Body of pancreas (tissue), 4 donors: Measurements from ENCODE around the gene FAM98C. TPM values are rescaled to one million over a fixed set of nuclear protein-coding genes. Genes with fewer than 3 reads are reported as not detected.

Experiments
- ATAC-seq: fragments of 150-250 bp; one replicate; pipeline ENCODE4 v1.9.1; 2016
- DNase-seq, 4 donors: peaks; one replicate each; pipeline ENCODE4 v3.0.0-alpha.2; 2019
- H3K27ac ChIP-seq, 4 donors: fragments of 200-600 bp; sonication (generic); 1 replicate in 3 of 4; 2 replicates in 1 of 4; pipeline versions ENCODE4 v1.5.1 to v1.6.1; 2016 to 2019; ENCODE audit warnings: mild to moderate bottlenecking in 1 of 4, mixed read lengths in 1 of 4, moderate library complexity in 1 of 4
- H3K27me3 ChIP-seq, 2 donors: fragments of 200-600 bp; sonication (generic); one replicate each; pipeline ENCODE4 v1.6.0; 2016; ENCODE audit warnings: mild to moderate bottlenecking in 1 of 2
- H3K36me3 ChIP-seq, 2 donors: fragments of 200-600 bp; sonication (generic); replicated peaks in 1 of 2; 2 replicates each; pipeline ENCODE4 v1.5.1; 2016; ENCODE audit warnings: low read depth in 2 of 2; ENCODE audit not compliant: insufficient read depth in 1 of 2
- H3K4me1 ChIP-seq: fragments of 200-600 bp; sonication (generic); one replicate; pipeline ENCODE4 v1.6.0; 2016
- H3K4me3 ChIP-seq, 2 donors: fragments of 200-600 bp; sonication (generic); 1 replicate in 1 of 2; 2 replicates in 1 of 2; pipeline ENCODE4 v1.5.1; 2016 to 2019
- H3K9me3 ChIP-seq, 3 donors: fragments of 200-600 bp; sonication (generic); 1 replicate in 2 of 3; 2 replicates in 1 of 3; pipeline ENCODE4 v1.5.1; 2016
- CTCF ChIP-seq, 7 experiments: fragments of 450-650 bp in 4 of 7; fragments of 200-600 bp in 3 of 7; sonication (generic) in 3 of 7; IDR thresholded peaks; one replicate each; pipeline ENCODE4 v1.5.1; 2016 to 2019; ENCODE audit warnings: antibody characterized with exemption in 7 of 7
- POLR2A ChIP-seq, 3 donors: fragments of 450-650 bp; IDR thresholded peaks; one replicate each; pipeline ENCODE4 v1.6.1; 2016; ENCODE audit warnings: antibody characterized with exemption in 3 of 3, mild to moderate bottlenecking in 2 of 3
- WGBS, 2 donors: methylation state at CpG; one replicate each; pipeline ENCODE4 v1.1.5; 2017; 5-methylcytosine and 5-hydroxymethylcytosine counted together
- intact Hi-C: fragments of 100-400 bp; cut with DNase I; formaldehyde crosslinking; loops from one replicate; pipeline ENCODE4 v1.15.1; 2023
- total RNA-seq, 2 donors: library from RNA; depleted of rRNA; stranded (reverse); fragments of >200 nt; gene quantifications; one replicate each; pipeline ENCODE4 v1.1.0, GENCODE V29; 2016

Gene FAM98C
- total RNA-seq, 2 donors from 2014 or later: 24.9 to 51.4 TPM

- TF ChIP-seq POLR2A (IDR thresholded peaks at IDR 0.05) (no peak), CTCF (IDR thresholded peaks at IDR 0.05) (no peak)
- ATAC-seq (no peak), DNase-seq (no peak)
- Histone ChIP-seq H3K4me3 (no peak overlapping the region), H3K27me3 (peaks cover 0 to 3% of the 10 kb centered on the region in 2 donors), H3K4me1 (no peaks in the 10 kb centered on the region), H3K36me3 (no peaks in the 10 kb centered on the region), H3K9me3 (no peaks in the 10 kb centered on the region), H3K27ac (no peak overlapping the region)
- intact Hi-C loops: no loop called here
- WGBS, 2 donors: 35 to 47% methylated on average over 14 of the region's 14 CpGs
Observed at GRCh38 chr19:38429055-38429810, 26.3 kb downstream of the FAM98C start.

GRCh38 chr19:38429811-38430156, 26.9 kb downstream of the FAM98C start:
- no peaks in the 10 kb centered on the region for H3K9me3 ChIP-seq
- no peak for TF ChIP-seq CTCF (IDR thresholded peaks at IDR 0.05)
- TF ChIP-seq POLR2A (IDR thresholded peaks at IDR 0.05): no peak
- no peak for ATAC-seq
- peaks cover 0 to 9% of the 10 kb centered on the region in 2 donors for H3K27me3 ChIP-seq
- no peak for DNase-seq
- WGBS, 2 donors: 65 to 68% methylated on average over 2 of the region's 2 CpGs
- no peak overlapping the region for H3K4me3 ChIP-seq
- intact Hi-C loops: no loop called here
- H3K36me3 ChIP-seq: no peaks in the 10 kb centered on the region
- H3K4me1 ChIP-seq: no peaks in the 10 kb centered on the region
- no peak overlapping the region for H3K27ac ChIP-seq

DNA sequence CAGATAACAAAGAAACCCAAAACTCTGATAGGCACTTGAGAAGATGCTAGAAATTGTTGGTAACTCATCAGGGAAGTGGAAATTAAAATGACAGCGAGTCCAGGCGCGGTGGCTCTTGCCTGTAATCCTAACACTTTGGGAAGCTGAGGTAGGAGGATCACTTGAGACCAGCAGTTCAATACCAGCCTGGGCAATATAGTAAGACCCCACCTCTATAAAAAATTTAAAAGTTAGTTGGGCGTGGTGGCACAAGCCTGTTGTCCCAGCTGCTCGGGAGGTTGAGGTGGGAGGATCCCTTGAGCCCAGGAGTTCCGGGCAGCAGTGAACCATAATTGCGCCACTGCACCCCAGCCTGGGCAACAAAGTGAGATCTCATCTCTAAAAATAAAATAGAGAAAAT, 28.0 kb downstream of the FAM98C start:
- H3K27me3 ChIP-seq: peaks cover 0 to 10% of the 10 kb centered on the region in 2 donors
- no peak overlapping the region for H3K27ac ChIP-seq
- ATAC-seq (no peak), DNase-seq (no peak)
- no peaks in the 10 kb centered on the region for H3K4me1 ChIP-seq
- 61 to 74% methylated on average over 7 of the region's 7 CpGs for WGBS, 2 donors
- H3K9me3 ChIP-seq: no peaks in the 10 kb centered on the region
- no peak overlapping the region for H3K4me3 ChIP-seq
- TF ChIP-seq CTCF (IDR thresholded peaks at IDR 0.05): no peak
- TF ChIP-seq POLR2A (IDR thresholded peaks at IDR 0.05): no peak
- H3K36me3 ChIP-seq: no peaks in the 10 kb centered on the region
- intact Hi-C loops: no loop called here

DNA sequence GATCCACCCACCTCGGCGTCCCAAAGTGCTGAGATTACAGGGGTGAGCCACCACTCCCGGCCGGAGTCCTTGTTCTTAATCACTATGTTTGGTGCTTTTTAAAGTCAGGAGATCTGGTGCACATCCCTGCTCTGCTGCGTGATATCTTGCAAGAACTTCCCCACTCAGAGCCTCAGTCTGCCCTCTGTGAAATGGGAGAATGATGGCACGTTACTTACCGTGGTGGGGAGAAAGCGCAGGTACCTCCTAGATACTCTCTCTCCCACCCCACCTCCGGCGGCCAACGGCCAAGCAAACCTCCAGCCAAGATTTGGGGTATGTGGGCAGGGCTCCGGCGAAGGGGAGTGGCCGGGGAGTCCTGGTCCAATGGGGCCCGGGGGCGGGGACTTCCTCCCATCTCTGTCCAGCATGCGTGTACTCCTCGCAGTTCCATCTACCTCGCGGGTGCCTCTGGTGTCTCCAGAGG, 30.4 kb downstream of the FAM98C start, which contains the start of gene RYR1:
RYR1 (plus strand) TSS at position 424 of the 466 bp plus-strand sequence. CDS start 139 bp downstream, outside the sequence.
- intact Hi-C loops: no loop called here
- Histone ChIP-seq H3K27me3 (peaks cover 0 to 10% of the 10 kb centered on the region in 2 donors), H3K36me3 (no peaks in the 10 kb centered on the region), H3K27ac (no peak within 1 kb of the TSS), H3K4me3 (no peak within 1 kb of the TSS), H3K4me1 (no peaks in the 10 kb centered on the region), H3K9me3 (no peaks in the 10 kb centered on the region)
- 12% methylated on average over 20 of the region's 20 CpGs; no CpG with 5 or more reads in 1 of the 2 donors for WGBS, 2 donors
- no peak for TF ChIP-seq POLR2A (IDR thresholded peaks at IDR 0.05)
- no peak for TF ChIP-seq CTCF (IDR thresholded peaks at IDR 0.05)
- DNase-seq (peak in 3 of 4 donors; percentile 38 to 56 (median 45)), ATAC-seq (no peak)
